Neural progenitor cell (in vitro differentiated cells): ENCODE data around the gene EMP2.

ENCODE experiments used
- EZH2 ChIP-seq: fragments of 200-600 bp; sonication (generic); IDR thresholded peaks from 2 replicates; pipeline ENCODE4 v1.6.1; 2017; ENCODE audit warnings: antibody characterized with exemption, mild to moderate bottlenecking, moderate library complexity
- EZH2phosphoT487 ChIP-seq: fragments of 200-600 bp; sonication (generic); IDR thresholded peaks from 2 replicates; pipeline ENCODE4 v1.6.1; 2017; ENCODE audit warnings: antibody characterized with exemption
- TF ChIP-seq, protein P1 (sequence below): fragments of 200-600 bp; sonication (generic); IDR thresholded peaks from 2 replicates; pipeline ENCODE4 v1.5.1; 2017; ENCODE audit warnings: antibody characterized with exemption, mild to moderate bottlenecking

DNA sequence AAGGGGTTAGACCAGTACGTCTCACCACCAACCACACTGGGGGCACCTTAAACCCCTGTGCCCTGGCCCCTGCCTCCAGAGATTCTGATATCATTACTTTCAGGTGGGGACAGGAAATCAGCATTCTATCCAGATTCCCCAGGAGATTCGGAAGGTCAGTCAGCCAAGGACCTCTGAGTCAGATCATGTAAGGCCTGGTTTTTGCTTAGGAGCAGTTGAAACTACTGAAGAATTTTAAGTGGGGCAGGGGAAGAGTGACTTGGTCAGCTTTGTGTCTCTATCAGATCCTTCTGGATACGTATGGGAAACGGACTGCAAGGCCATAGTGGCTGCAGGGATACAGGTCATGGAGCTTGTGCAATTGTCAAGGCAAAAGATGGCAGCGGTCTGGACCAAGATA lies 9.0 kb downstream of the EMP2 start:
- TF ChIP-seq, protein P1, sequence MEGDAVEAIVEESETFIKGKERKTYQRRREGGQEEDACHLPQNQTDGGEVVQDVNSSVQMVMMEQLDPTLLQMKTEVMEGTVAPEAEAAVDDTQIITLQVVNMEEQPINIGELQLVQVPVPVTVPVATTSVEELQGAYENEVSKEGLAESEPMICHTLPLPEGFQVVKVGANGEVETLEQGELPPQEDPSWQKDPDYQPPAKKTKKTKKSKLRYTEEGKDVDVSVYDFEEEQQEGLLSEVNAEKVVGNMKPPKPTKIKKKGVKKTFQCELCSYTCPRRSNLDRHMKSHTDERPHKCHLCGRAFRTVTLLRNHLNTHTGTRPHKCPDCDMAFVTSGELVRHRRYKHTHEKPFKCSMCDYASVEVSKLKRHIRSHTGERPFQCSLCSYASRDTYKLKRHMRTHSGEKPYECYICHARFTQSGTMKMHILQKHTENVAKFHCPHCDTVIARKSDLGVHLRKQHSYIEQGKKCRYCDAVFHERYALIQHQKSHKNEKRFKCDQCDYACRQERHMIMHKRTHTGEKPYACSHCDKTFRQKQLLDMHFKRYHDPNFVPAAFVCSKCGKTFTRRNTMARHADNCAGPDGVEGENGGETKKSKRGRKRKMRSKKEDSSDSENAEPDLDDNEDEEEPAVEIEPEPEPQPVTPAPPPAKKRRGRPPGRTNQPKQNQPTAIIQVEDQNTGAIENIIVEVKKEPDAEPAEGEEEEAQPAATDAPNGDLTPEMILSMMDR: no peak
- TF ChIP-seq EZH2: no peak
- TF ChIP-seq EZH2phosphoT487: no peak
